ENCODE measurements around the gene ELF1. TPM values are rescaled to one million over a fixed set of nuclear protein-coding genes. Genes with fewer than 3 reads are reported as not detected.

The ELF1 gene
- polyA plus RNA-seq, 2 of the 4 experiments (the other 2 are of a cell fraction), result 24.9 to 45.0 TPM

DNA sequence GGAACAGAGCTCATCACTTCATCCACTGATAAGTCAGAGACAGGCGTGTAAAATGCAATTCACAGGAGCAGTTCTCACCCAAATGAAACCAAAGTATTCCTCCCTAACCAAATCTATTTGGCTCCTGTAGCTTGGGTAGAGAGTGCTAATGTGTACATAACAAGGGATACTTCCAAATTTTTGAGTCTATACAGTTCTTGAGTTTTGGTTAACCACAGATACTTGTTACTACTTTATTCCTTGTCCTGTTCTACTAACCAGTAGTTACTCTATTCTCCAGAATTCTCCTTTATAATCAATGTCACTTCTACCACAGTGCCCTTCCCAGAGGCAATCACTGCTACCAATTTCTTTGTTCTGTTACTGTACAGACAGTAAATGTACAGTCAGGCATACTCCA is 57.3 kb downstream of the ELF1 start:
- Histone ChIP-seq H3K4me2 (no peak overlapping the region), H3K27ac (no peak overlapping the region), H3K9me3 (no peaks in the 10 kb centered on the region), H3K4me1 (peaks cover 12% of the 10 kb centered on the region), H3K4me3 (no peak overlapping the region)
- WGBS (ENCODE audit: missing lambda C conversion rate), result 93% methylated on average over 1 of the region's 1 CpG
- TF ChIP-seq POLR2AphosphoS2 (conservative IDR thresholded peaks at IDR 0.05; ENCODE audit: low read length) (no peak), KDM1A (IDR thresholded peaks at IDR 0.05; ENCODE audit: low read depth) (no peak), TP53 (CRISPR knock-in tag; IDR thresholded peaks at IDR 0.05) (no peak), TFCP2L1 (CRISPR knock-in tag; IDR thresholded peaks at IDR 0.05) (no peak)
- ATAC-seq, result no peak
- no peak for DNase-seq (ENCODE audit: low read depth in 1 of 2, low spot score in 1 of 2)
- no peak for FAIRE-seq
- ChIA-PET CTCF (interaction anchor here (1.3 kb wide), 1 partner anchor 10 kb away, joined by 3 read pairs; no protein-coding TSS in a partner anchor), POLR2A (no interaction called here)

DNA sequence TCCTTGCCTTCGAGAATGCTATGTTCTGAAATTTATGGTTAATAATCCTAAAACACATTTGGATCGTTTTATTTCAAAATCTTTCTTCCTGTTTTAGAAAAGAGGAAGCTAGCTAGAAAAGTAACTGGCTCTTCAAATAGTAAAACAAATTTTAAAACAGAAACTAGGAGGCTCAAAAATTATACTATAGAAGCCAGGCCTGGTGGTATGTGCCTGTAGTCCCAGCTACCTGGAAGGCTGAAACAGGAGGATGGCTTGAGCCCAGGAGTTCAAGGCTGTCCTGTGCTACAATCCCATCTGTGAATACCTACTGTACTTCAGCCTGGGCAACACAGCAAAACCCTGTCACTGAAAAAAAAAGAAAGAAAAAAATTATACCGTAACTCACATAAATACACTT is 57.9 kb downstream of the ELF1 start:
- Histone ChIP-seq H3K9me3 (no peaks in the 10 kb centered on the region), H3K4me3 (no peak overlapping the region), H3K4me2 (no peak overlapping the region), H3K27ac (no peak overlapping the region), H3K4me1 (peaks cover 12% of the 10 kb centered on the region)
- CTCF ChIA-PET, result interaction anchor here (1.3 kb wide), 1 partner anchor 9 kb away, joined by 3 read pairs; no protein-coding TSS in a partner anchor
- WGBS (ENCODE audit: missing lambda C conversion rate), result 86% methylated on average over 3 of the region's 3 CpGs
- POLR2A ChIA-PET, result no interaction called here
- DNase-seq (ENCODE audit: low read depth in 1 of 2, low spot score in 1 of 2) (no peak), ATAC-seq (no peak), FAIRE-seq (no peak)
- TF ChIP-seq, protein P1, sequence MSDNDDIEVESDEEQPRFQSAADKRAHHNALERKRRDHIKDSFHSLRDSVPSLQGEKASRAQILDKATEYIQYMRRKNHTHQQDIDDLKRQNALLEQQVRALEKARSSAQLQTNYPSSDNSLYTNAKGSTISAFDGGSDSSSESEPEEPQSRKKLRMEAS (IDR thresholded peaks at IDR 0.05), result no peak
- TF ChIP-seq, protein P2, sequence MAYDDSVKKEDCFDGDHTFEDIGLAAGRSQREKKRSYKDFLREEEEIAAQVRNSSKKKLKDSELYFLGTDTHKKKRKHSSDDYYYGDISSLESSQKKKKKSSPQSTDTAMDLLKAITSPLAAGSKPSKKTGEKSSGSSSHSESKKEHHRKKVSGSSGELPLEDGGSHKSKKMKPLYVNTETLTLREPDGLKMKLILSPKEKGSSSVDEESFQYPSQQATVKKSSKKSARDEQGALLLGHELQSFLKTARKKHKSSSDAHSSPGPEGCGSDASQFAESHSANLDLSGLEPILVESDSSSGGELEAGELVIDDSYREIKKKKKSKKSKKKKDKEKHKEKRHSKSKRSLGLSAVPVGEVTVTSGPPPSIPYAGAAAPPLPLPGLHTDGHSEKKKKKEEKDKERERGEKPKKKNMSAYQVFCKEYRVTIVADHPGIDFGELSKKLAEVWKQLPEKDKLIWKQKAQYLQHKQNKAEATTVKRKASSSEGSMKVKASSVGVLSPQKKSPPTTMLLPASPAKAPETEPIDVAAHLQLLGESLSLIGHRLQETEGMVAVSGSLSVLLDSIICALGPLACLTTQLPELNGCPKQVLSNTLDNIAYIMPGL (CRISPR knock-in tag; IDR thresholded peaks at IDR 0.05; ENCODE audit: borderline replicate concordance), result no peak
- TF ChIP-seq CHD2 (IDR thresholded peaks at IDR 0.05; ENCODE audit: low read length, partially characterized antibody), result no peak
- TF ChIP-seq EHMT2 (IDR thresholded peaks at IDR 0.05; ENCODE audit: low read depth), result no peak
- TF ChIP-seq, protein P3, sequence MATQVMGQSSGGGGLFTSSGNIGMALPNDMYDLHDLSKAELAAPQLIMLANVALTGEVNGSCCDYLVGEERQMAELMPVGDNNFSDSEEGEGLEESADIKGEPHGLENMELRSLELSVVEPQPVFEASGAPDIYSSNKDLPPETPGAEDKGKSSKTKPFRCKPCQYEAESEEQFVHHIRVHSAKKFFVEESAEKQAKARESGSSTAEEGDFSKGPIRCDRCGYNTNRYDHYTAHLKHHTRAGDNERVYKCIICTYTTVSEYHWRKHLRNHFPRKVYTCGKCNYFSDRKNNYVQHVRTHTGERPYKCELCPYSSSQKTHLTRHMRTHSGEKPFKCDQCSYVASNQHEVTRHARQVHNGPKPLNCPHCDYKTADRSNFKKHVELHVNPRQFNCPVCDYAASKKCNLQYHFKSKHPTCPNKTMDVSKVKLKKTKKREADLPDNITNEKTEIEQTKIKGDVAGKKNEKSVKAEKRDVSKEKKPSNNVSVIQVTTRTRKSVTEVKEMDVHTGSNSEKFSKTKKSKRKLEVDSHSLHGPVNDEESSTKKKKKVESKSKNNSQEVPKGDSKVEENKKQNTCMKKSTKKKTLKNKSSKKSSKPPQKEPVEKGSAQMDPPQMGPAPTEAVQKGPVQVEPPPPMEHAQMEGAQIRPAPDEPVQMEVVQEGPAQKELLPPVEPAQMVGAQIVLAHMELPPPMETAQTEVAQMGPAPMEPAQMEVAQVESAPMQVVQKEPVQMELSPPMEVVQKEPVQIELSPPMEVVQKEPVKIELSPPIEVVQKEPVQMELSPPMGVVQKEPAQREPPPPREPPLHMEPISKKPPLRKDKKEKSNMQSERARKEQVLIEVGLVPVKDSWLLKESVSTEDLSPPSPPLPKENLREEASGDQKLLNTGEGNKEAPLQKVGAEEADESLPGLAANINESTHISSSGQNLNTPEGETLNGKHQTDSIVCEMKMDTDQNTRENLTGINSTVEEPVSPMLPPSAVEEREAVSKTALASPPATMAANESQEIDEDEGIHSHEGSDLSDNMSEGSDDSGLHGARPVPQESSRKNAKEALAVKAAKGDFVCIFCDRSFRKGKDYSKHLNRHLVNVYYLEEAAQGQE (IDR thresholded peaks at IDR 0.05), result no peak
- no peak for TF ChIP-seq SMC3 (IDR thresholded peaks at IDR 0.05)
- no peak for TF ChIP-seq ZC3H11A (IDR thresholded peaks at IDR 0.05)

DNA sequence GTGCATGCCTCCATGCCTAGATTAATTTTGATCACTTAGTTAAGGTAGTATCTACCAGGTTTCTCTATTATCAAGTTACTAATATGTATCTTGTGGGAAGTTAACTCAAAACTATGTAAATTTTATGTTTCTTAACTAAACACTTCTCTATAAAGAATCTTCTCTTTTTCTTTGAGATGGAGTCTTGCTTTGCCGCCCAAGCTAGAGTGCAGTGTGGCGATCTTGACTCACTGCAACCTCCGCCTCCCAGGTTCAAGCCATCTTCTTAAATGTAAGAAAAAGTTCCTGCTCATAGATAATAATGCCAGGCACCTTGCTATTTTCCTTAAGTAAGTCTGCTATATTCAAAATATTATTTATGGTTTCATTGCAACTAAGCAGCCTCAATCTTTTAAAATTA is 58.4 kb downstream of the ELF1 start:
- peaks cover 12% of the 10 kb centered on the region for H3K4me1 ChIP-seq
- FAIRE-seq (no peak), DNase-seq (ENCODE audit: low read depth in 1 of 2, low spot score in 1 of 2) (no peak), ATAC-seq (no peak)
- no peak overlapping the region for H3K4me2 ChIP-seq
- 90% methylated on average over 3 of the region's 3 CpGs for WGBS (ENCODE audit: missing lambda C conversion rate)
- ChIA-PET POLR2A (no interaction called here), CTCF (no interaction called here)
- no peaks in the 10 kb centered on the region for H3K9me3 ChIP-seq
- H3K4me3 ChIP-seq, result no peak overlapping the region
- no peak overlapping the region for H3K27ac ChIP-seq
- TF ChIP-seq FOXS1 (CRISPR knock-in tag; IDR thresholded peaks at IDR 0.05) (no peak), RCOR1 (IDR thresholded peaks at IDR 0.05; ENCODE audit: low read depth, low read length) (no peak), RFX5 (IDR thresholded peaks at IDR 0.05) (no peak), ESRRA (IDR thresholded peaks at IDR 0.05; ENCODE audit: borderline replicate concordance, low read length) (no peak), HOXB13 (CRISPR knock-in tag; IDR thresholded peaks at IDR 0.05; ENCODE audit: low read depth) (no peak), POLR2A (IDR thresholded peaks at IDR 0.05; ENCODE audit: low read length) (no peak), SREBF2 (IDR thresholded peaks at IDR 0.05) (no peak), HEYL (CRISPR knock-in tag; IDR thresholded peaks at IDR 0.05) (no peak), HDAC2 (IDR thresholded peaks at IDR 0.05) (no peak), ZFP36 (IDR thresholded peaks at IDR 0.05; ENCODE audit: borderline replicate concordance, partially characterized antibody) (no peak)
